GM12864 (cell line): ENCODE results near the gene NDST3.

Experiments
- DNase-seq: peaks from one replicate; pipeline ENCODE4 v3.0.0-alpha.2; 2011; ENCODE audit warnings: low read depth
- H3K4me3 ChIP-seq: 2 replicates; pipeline ENCODE4 v1.5.1; 2011; ENCODE audit warnings: mild to moderate bottlenecking, low read depth, low read length, control low read depth
- TF ChIP-seq, protein P1 (sequence below): IDR thresholded peaks from 2 replicates; pipeline ENCODE4 v1.5.1; 2011; ENCODE audit warnings: low read depth, mild to moderate bottlenecking, moderate library complexity, low read length, control low read depth, inconsistent platforms; ENCODE audit errors: missing control alignments

The NDST3 gene

DNA sequence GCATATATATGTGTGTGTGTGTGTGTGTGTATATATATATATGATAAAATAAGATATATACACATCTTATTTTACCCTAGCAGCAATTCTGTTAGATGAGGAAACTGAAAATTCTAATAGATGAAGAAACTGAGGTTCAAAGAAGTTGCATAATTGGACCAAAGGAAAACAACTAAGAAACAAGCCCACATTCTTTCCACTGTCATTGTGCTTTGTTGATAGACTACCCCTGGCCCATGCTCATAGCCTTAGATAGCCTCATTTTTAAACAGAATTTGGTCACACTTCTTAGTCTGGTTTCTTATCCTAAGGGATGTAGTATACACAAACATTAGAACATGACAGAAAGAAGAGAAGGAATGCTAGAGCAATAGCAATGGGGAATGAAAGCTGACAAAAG lies 138.8 kb downstream of the NDST3 start:
- no peak overlapping the region for H3K4me3 ChIP-seq
- no peak for DNase-seq
- TF ChIP-seq, protein P1, sequence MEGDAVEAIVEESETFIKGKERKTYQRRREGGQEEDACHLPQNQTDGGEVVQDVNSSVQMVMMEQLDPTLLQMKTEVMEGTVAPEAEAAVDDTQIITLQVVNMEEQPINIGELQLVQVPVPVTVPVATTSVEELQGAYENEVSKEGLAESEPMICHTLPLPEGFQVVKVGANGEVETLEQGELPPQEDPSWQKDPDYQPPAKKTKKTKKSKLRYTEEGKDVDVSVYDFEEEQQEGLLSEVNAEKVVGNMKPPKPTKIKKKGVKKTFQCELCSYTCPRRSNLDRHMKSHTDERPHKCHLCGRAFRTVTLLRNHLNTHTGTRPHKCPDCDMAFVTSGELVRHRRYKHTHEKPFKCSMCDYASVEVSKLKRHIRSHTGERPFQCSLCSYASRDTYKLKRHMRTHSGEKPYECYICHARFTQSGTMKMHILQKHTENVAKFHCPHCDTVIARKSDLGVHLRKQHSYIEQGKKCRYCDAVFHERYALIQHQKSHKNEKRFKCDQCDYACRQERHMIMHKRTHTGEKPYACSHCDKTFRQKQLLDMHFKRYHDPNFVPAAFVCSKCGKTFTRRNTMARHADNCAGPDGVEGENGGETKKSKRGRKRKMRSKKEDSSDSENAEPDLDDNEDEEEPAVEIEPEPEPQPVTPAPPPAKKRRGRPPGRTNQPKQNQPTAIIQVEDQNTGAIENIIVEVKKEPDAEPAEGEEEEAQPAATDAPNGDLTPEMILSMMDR = no peak

DNA sequence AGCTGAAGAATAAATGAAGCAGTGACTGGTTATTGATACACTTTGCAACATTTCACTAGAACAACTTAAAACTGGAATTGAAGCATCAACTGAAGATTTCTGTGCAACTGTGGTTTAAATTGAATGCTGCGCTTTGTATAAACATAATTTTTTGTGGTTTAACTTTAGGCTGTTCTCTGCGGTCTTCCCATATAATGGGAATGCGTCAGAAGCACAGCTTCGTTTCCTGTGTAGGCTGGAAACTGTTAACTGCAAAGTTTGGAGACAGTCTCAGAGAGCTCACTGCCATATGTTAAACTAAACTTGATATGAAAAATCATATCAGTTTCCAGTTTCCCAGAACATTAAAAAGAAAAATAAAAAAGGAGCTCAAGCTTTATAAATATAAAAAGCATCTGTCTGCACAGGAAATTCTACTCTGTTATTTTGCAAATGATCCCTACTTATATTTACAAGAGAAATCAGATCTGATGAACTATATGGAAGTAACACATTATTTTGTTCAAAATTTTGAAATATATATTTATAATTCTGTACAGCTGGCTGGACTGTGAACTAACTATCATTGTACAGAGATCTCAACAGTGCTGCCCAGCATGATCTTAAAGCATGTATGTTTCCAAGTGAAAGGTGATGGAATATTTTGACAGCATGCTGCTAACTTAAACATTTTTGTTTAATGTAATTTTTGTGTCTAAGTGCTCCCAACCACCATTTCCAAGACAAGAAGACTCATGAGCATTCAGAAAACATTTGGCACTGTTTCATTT lies 139.9 kb downstream of the NDST3 start:
- no peak for DNase-seq
- TF ChIP-seq, protein P1 = no peak
- no peak overlapping the region for H3K4me3 ChIP-seq

DNA sequence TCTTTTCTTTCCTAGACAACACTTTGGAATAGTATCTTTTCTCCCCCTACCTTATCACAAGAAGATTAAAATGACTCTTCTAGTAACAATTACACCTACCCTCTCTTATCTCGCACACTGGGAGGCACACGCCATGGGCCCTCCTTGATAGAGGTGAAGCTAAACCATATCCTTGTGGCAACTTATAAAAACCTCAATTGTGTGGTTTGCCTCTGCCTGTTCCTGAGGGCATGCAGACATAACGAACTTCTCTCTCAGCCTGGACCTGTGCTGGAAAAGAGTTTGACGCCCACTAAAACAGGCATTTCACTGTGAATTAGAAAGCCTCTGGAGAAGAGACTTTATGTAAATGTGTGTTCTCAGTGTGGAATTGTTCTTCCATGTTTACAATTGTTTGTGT lies 141.2 kb downstream of the NDST3 start:
- no peak overlapping the region for H3K4me3 ChIP-seq
- DNase-seq = no peak
- TF ChIP-seq, protein P1 = no peak

DNA sequence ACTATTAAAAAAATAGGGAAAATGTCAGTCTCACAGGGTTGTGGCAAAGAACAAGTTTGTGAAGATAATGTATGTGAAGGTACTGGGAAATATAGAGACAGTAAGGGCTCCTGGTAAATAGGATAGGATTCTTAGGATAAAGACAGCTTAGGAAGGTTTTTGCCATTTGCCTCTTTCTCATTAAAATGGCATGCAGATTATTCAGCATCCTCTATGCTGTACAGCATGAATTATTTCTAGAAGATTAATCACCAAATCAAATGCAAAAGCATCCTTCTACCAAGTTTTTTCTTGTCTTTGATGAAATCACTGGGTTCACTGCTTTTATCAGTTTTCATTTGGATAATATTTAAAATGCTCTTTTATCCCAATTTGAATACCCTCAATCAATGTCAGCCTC lies 142.8 kb downstream of the NDST3 start:
- DNase-seq = no peak

GRCh38 chr4:118180776-118181175 lies 146.5 kb downstream of the NDST3 start:
- TF ChIP-seq, protein P1 = no peak
- DNase-seq = no peak
- no peak overlapping the region for H3K4me3 ChIP-seq

More for the DNA sequence above, 142.8 kb downstream of the NDST3 start:
- no peak overlapping the region for H3K4me3 ChIP-seq
- TF ChIP-seq, protein P1 = no peak

- TF ChIP-seq, protein P1 = no peak
- no peak for DNase-seq
- H3K4me3 ChIP-seq = no peak overlapping the region
Measured at GRCh38 chr4:118190903-118191302, 156.6 kb downstream of the NDST3 start.

- TF ChIP-seq, protein P1 = no peak
- no peak overlapping the region for H3K4me3 ChIP-seq
- DNase-seq = no peak
Measured at GRCh38 chr4:118193421-118193820, 159.1 kb downstream of the NDST3 start.
